GM06990 (cell line): ENCODE data around the gene GPC6.

Experiments used
- DNase-seq: peaks from one replicate; pipeline ENCODE4 v3.0.0-alpha.2; 2011; ENCODE audit not compliant: insufficient read length; ENCODE audit errors: extremely low read depth
- H3K27me3 ChIP-seq: replicated peaks from 2 replicates; pipeline ENCODE4 v1.6.0; 2011; ENCODE audit warnings: low read length; ENCODE audit not compliant: control insufficient read depth, insufficient read depth
- H3K36me3 ChIP-seq: 2 replicates; pipeline ENCODE4 v1.5.1; 2011; ENCODE audit warnings: low read length; ENCODE audit not compliant: control insufficient read depth, insufficient read depth
- H3K4me3 ChIP-seq: replicated peaks from 2 replicates; pipeline ENCODE4 v1.5.1; 2011; ENCODE audit warnings: low read depth, mild to moderate bottlenecking, control low read depth, low read length
- TF ChIP-seq, protein P1 (sequence below): IDR thresholded peaks from 2 replicates; pipeline ENCODE4 v1.5.1; 2011; ENCODE audit warnings: low read length, control low read depth, mild to moderate bottlenecking, inconsistent platforms; ENCODE audit not compliant: insufficient read depth, poor library complexity, severe bottlenecking

The GPC6 gene

DNA sequence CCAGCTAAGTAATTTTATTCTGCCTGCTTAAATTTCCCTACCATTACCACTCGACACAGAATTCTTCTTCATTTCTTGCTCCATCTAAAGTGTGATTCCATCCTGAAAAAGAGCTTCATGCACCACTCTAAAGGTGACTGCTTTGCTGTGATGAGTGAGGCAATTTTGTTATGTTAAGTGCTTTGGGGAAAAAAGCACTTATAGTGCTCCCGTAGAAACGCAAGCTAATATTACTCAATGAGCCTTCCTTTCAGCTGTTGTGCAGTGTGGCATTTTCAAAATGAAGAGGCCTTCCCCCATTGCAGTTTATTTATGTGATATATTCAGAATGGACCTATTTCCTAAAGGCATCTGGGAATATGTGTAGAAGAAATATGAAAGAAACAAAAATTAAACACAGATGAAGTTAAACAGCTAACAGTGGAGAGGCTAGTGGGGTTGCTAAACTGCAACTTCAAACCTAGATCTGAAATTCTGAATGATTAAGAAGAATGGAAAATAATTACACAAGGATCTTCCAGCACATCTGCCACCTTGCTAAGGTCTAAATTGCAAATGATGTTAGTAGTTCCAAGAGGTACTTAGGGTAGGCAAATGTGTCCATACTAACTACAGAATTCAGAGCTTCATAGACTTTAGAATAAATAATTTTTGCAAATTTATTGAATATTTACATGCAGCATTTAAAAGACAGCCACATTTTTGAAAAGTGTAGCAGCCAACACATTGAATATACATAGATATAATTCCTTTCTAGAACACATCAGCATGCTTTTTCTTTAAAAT lies 1041.2 kb downstream of the GPC6 start:
- TF ChIP-seq, protein P1, sequence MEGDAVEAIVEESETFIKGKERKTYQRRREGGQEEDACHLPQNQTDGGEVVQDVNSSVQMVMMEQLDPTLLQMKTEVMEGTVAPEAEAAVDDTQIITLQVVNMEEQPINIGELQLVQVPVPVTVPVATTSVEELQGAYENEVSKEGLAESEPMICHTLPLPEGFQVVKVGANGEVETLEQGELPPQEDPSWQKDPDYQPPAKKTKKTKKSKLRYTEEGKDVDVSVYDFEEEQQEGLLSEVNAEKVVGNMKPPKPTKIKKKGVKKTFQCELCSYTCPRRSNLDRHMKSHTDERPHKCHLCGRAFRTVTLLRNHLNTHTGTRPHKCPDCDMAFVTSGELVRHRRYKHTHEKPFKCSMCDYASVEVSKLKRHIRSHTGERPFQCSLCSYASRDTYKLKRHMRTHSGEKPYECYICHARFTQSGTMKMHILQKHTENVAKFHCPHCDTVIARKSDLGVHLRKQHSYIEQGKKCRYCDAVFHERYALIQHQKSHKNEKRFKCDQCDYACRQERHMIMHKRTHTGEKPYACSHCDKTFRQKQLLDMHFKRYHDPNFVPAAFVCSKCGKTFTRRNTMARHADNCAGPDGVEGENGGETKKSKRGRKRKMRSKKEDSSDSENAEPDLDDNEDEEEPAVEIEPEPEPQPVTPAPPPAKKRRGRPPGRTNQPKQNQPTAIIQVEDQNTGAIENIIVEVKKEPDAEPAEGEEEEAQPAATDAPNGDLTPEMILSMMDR: no peak
- Histone ChIP-seq H3K36me3 (no peaks in the 10 kb centered on the region), H3K27me3 (no peaks in the 10 kb centered on the region), H3K4me3 (no peak overlapping the region)
- DNase-seq: no peak

DNA sequence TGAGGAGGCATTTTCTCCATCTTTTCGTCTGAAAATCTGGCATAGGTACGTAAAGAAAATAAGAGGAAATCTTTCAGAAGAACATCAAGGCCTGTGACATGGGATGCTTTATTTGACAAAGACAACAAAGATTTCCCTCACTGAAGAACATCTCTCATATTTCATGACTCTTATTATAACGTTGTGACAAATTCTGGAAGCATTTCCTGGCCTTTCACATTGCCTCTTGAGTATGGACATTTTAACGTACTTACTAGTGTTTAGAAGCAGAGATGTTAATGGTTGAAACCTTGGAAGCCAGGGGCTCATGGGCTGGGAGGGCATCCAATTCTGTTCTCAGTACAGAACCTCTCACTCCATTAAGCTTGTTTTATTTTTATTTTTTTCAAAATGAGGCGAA lies 1042.1 kb downstream of the GPC6 start:
- DNase-seq: no peak
- no peaks in the 10 kb centered on the region for H3K27me3 ChIP-seq

DNA sequence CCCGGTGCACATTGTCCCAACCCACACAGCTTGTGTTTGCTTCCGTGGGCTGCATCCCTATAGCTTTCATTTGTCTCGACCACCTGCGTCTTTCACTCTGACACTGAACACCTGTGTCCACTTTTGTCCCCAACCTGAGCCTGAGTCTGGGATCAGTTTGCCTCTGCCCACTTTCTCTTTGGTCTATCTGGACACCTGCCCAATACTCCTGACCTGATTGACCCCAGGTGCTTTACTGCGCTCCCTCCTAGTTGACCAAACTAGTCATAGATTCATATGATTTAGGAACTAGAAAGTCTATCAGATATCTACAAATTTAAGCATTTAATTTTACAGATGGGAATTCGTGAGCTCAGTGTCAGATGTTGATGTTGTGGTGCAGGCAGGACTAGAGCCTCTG lies 1043.0 kb downstream of the GPC6 start:
- TF ChIP-seq, protein P1: no peak
- no peaks in the 10 kb centered on the region for H3K27me3 ChIP-seq
- H3K4me3 ChIP-seq: no peak overlapping the region
- DNase-seq: no peak
- no peaks in the 10 kb centered on the region for H3K36me3 ChIP-seq

More for the DNA sequence above, 1042.1 kb downstream of the GPC6 start:
- H3K36me3 ChIP-seq: no peaks in the 10 kb centered on the region
- TF ChIP-seq, protein P1: no peak
- no peak overlapping the region for H3K4me3 ChIP-seq

DNA sequence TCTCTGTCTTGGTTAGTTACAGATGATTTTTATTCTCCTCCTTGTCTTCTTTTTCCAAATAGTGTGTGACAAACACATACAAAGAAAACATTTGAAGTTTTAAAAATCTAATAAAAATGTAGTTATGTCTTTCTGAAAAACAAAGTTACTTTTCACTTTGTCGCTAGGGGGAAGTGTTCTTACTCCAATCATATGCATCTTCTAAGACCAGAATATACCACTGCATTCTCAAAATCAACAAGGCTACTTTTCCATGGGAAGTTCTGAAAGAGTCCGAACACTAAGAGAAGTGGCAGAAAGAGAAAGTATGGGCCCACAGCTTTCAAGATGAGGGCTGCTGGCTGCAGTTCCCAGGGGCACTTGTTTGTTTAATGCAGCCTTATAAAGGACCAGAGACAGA lies 1043.9 kb downstream of the GPC6 start:
- Histone ChIP-seq H3K4me3 (no peak overlapping the region), H3K36me3 (no peaks in the 10 kb centered on the region), H3K27me3 (no peaks in the 10 kb centered on the region)
- TF ChIP-seq, protein P1: no peak
- DNase-seq: no peak

DNA sequence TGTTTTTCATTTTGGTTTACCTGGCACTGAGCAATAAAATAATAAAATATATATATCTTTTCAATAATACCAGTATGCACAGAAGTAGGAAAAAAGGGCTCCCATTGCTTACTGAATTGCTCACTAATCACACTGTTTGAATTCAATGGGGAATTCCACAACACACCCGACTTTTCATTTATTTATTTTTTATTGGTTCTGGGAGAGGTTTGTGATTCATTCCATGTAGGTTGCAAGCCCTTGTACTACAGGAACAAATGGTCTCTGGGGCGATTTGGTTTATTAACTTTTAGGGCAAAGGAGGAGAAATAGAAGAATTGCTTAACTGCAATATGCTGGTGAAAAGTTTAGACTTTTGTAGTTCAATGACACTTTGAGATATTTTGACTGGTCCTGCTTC lies 1045.4 kb downstream of the GPC6 start:
- no peak for DNase-seq
- no peaks in the 10 kb centered on the region for H3K36me3 ChIP-seq
- TF ChIP-seq, protein P1: no peak
- H3K4me3 ChIP-seq: no peak overlapping the region
- no peaks in the 10 kb centered on the region for H3K27me3 ChIP-seq
